ENCODE measurements around the gene SLC12A2.

Gene SLC12A2

DNA sequence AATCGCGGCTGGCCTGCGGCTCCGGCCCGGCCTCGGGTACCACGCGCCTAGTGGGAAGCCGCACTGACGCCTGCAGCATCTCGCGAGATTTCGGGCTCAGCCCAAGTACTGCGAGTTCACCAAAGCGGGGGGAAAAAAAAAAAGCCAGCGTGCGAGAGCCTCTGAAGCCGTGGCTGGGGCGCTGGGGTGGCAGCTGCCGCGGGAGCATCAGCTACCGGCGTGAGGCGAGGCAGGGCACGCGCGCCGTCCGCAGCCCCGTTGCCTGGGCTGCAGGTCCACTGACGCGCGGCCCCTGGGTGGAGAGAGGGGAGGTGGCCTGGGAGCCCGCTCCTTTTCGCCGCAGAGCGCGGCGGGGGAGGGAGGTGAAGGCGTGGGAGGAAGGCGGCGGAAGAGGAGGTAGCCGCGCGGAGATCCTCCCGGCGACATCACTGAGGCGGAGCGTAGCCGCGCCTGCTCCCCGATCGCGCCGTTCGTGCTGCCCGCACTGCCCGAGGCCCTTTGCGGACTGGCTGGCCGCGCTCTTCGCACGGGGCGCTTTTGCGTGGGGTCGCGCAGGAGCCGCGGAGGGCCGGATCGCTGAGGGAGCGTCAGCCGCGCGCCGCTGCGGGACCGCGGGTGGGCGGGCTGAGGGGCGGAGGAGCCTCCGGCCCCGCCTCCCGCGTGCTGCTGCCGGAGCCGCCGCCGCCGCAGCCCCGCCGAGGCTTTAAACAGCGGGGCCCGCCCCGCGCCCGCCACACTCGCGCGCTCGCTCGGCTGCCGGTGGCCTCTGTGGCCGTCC lies at the start of gene SLC12A2:
Gene SLC12A2, plus strand, starts transcription at position 734 of the 778 bp plus-strand sequence. CDS start 189 bp downstream, outside the sequence.
- DNase-seq (ENCODE audit: low spot score) = peak; percentile 94

DNA sequence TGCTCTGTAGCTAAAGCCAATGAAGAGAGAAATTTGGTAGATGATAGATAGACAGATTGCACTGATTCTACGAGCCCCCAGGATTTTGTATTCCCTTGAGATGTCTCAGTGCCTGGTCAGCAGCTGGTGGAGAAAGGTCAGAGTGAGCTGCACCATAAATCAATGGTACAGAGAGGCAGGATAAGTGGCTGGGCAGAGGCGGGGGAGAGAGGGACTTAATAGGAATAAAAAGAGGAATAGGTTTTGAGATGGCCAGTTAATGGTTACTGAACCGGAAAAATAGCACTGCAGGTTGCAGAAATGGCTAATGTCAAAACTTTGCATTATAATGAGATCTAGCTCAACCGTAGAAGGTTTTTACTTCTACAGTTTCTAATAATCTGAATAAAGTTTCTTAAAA lies 47.9 kb upstream of the SLC12A2 start:
- DNase-seq (ENCODE audit: low spot score) = no peak

GRCh38 chr5:128036950-128037349 lies 46.6 kb upstream of the SLC12A2 start:
- no peak for DNase-seq (ENCODE audit: low spot score)

- peak; percentile 75 for DNase-seq (ENCODE audit: low spot score)
Measured at GRCh38 chr5:128038643-128039042, 44.9 kb upstream of the SLC12A2 start.

DNA sequence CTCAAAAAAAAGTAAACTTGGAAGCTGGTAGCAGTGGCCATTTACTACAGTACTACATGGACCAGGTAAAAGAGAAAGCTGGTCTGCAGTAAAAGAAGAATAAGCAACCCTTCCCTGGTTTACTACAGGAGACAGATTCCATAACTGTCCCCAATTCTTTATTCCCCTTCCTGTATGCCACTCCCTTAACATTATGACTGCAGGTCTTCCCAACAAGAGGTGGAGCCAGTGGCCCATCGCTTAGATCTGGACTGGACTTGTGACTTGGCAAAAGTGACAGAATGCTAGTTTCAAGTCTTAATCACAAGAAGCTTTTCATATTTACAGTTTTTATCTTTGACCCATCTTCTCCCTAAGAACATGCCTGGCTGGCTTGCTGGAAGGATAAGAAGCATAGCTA lies 42.6 kb upstream of the SLC12A2 start:
- DNase-seq (ENCODE audit: low spot score) = no peak

GRCh38 chr5:128052780-128053179 lies 30.8 kb upstream of the SLC12A2 start:
- no peak for DNase-seq (ENCODE audit: low spot score)

GRCh38 chr5:128053291-128053954 lies 30.1 kb upstream of the SLC12A2 start:
- no peak for DNase-seq (ENCODE audit: low spot score)

DNA sequence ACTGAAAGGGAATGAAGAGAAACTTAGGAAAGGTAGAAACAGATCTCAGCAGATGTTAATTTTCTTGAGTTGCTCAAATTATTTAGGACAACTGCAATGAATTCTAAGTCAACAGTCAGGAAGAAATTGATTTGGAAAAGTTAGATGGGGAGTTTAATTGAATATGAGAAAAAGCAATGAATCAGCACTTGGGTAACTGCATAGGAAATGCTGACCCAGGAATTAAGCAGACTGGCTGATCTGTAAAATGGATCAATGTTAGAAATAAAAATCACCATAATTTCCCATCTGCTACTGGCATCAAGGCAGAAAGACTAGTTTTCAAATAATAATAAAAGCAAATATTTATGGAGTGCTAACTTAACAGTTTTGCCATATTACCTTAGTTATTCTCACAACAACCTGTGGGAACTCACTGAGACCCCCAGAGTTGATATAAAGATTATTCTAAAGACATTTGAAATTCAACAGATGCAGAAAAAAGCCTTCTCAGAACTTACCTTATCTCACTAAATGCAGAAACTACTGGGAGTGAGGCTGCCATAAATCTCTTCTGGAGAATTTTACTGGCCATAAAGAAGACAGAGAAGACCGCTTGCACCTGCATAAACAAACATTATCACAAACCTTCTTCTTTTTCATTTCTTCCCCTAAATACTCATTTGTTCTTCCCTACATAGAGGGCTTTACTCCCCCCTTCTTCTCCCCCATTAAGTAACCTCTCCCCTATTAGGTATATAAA lies 22.8 kb upstream of the SLC12A2 start:
- no peak for DNase-seq (ENCODE audit: low spot score)

GRCh38 chr5:128062172-128062746 lies 21.3 kb upstream of the SLC12A2 start:
- DNase-seq (ENCODE audit: low spot score) = no peak

- no peak for DNase-seq (ENCODE audit: low spot score)
Measured at GRCh38 chr5:128074171-128074570, 9.4 kb upstream of the SLC12A2 start.

- no peak for DNase-seq (ENCODE audit: low spot score)
Measured at GRCh38 chr5:128074953-128075352, 8.6 kb upstream of the SLC12A2 start.

GRCh38 chr5:128077526-128077925 lies 6.0 kb upstream of the SLC12A2 start:
- DNase-seq (ENCODE audit: low spot score) = no peak

DNA sequence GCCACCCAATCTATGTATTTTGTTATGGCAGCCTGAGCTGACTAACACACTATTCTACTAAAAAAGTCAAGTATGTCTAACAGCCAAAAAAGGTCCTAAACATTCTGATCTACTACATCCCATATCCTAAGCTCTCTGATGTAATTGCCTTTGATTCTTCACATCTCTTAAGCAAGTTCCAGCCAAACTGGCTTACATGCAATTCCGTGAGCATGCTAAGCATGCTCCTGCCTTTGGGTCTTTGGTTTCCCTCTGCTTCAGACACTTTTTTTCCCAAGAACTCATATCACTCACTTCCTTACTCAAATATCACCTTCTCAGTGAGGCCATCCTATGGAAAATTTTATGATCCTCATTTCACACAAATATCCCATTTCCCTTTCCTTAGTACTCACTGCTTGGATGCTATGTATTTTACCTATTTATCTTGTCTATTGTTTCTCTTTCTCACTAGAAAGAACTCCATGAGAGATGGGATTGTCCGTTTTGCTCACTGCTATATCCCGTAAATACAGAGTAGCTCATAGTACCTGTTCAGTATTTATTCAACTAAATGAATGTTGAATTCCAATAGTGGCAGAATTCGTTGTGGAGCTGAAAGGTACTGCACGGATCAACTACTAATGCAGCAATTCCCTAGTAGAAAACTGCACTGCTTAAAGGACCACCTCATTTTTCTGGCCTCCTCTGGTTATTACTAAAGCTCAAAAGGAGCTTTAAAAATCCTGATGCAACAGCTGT lies 2.3 kb upstream of the SLC12A2 start:
- peak; percentile 59 for DNase-seq (ENCODE audit: low spot score)

GRCh38 chr5:128082551-128083032 lies 974 bp upstream of the SLC12A2 start:
- DNase-seq (ENCODE audit: low spot score) = no peak

GRCh38 chr5:128083811-128084227 lies 253 bp downstream of the SLC12A2 start:
- DNase-seq (ENCODE audit: low spot score) = no peak

DNA sequence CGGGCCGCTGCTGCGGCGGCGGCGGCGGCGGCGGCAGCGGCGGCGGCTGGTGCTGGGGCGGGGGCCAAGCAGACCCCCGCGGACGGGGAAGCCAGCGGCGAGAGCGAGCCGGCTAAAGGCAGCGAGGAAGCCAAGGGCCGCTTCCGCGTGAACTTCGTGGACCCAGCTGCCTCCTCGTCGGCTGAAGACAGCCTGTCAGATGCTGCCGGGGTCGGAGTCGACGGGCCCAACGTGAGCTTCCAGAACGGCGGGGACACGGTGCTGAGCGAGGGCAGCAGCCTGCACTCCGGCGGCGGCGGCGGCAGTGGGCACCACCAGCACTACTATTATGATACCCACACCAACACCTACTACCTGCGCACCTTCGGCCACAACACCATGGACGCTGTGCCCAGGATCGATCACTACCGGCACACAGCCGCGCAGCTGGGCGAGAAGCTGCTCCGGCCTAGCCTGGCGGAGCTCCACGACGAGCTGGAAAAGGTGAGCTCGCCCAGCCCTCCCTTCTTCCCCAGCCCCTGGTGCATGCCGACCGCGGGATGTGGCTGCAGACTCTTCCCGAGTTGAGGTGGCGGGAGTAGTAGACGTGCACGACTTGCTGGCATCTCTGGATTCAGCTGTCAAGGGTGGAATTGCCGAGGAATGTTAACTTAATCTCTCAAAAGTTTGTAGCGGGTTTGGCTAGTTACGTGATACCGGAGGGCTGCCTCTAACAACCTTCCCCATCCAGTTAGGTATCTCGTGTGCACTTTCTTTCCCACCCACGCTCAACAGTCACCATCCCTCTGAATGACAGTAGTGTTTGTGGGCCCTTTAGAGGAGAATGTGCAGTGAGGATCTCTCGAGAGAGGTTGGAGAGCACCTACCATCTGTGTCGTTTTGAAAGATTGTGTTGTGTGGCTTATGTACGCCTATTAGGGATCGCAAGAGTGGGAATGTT lies 932 bp downstream of the SLC12A2 start:
- DNase-seq (ENCODE audit: low spot score) = peak; percentile 69

DNA sequence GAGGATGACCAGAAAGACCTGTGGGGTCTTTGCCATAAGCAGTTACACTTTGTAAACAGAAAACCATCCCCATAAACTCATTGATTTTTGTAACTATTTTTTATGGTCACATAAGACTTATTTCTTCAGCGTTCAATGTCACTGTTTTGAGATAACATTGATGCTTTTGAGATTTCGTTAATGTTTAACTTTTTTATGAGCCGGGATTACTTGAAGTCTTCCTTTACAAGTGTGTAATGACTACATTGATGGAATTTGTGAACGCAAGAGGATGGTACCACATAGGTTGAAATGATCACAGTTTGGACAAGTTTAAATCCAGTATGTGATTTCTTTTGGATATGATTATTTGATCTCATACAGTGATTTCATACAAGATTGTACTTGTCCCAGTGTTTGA lies 1.8 kb downstream of the SLC12A2 start:
- peak; percentile 60 for DNase-seq (ENCODE audit: low spot score)

DNA sequence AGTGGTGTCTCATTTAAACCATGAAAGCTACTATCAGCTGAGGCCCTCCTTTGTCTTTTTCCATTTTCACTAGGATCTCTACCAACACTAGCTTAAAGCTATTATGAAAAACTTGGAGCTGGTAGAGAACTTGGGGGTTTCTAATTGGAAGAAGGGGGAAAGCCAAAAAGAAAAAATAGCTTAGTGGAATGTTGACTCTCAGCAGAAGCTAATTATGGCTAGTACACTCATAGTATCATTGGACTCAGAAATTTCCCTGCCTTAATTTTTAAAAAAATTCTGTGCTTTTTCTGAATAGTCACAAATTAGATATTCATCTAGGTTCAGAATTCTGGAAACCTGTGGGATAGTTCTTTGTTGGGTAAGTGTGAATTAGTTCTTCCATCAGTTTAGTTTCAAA lies 8.0 kb downstream of the SLC12A2 start:
- no peak for DNase-seq (ENCODE audit: low spot score)

GRCh38 chr5:128092144-128092543 lies 8.6 kb downstream of the SLC12A2 start:
- no peak for DNase-seq (ENCODE audit: low spot score)

DNA sequence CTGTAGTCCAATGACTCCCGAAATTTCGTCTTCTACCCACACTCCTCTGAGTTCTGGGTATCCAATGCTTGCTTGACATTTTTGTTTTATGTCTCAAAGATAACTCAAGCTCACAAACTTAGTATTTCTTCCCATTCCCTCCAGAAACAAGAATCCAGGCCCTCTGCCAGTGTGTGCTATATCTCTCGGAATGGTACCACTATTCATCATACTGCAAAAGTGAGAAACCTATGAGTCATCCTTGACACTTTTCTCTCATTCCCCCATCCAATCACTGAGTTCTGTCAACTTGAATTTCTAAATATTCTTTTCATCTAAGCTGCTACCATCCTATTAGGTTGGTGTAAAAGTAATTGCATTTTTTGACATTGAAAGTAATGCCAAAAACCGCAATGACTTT lies 9.8 kb downstream of the SLC12A2 start:
- DNase-seq (ENCODE audit: low spot score) = no peak
